DND-41 (cell line): ENCODE data around the gene ARHGAP20.

Experiments used
- ATAC-seq: fragments of 200-7000 bp; cut with Tn5 transposase; 3 replicates; pipeline ENCODE4 v1.9.1; 2021; ENCODE audit warnings: low read depth; ENCODE audit not compliant: insufficient read depth
- DNase-seq: peaks from one replicate; pipeline ENCODE4 v3.0.0-alpha.2; 2020
- H2AFZ ChIP-seq: 2 replicates; pipeline ENCODE4 v1.6.0; 2012; ENCODE audit warnings: low read depth, low read length
- H3K27ac ChIP-seq: 2 replicates; pipeline ENCODE4 v1.5.1; 2012; ENCODE audit warnings: low read length, inconsistent platforms
- H3K27me3 ChIP-seq: fragments of 200-600 bp; sonication (generic); 2 replicates; pipeline ENCODE4 v1.6.0; 2012; ENCODE audit warnings: low read length, mild to moderate bottlenecking, inconsistent platforms; ENCODE audit not compliant: insufficient read depth, poor library complexity
- H3K36me3 ChIP-seq: 2 replicates; pipeline ENCODE4 v1.5.1; 2012; ENCODE audit warnings: low read length, inconsistent platforms; ENCODE audit not compliant: insufficient read depth
- H3K4me1 ChIP-seq: 2 replicates; pipeline ENCODE4 v1.5.1; 2012; ENCODE audit warnings: mild to moderate bottlenecking, low read length; ENCODE audit not compliant: insufficient read depth
- H3K4me2 ChIP-seq: 2 replicates; pipeline ENCODE4 v1.6.0; 2012; ENCODE audit warnings: mild to moderate bottlenecking, moderate library complexity, low read length, inconsistent platforms; ENCODE audit not compliant: insufficient read depth
- H3K4me3 ChIP-seq, 2 experiments: fragments of 200-600 bp in 1 of 2; shearing (Covaris generic) in 1 of 2; 2 replicates each; pipeline ENCODE4 v1.5.1; 2012 to 2016; ENCODE audit warnings: inconsistent platforms in 2 of 2, low read length in 2 of 2, mild to moderate bottlenecking in 2 of 2, low read depth in 1 of 2, moderate library complexity in 1 of 2
- H3K79me2 ChIP-seq: 2 replicates; pipeline ENCODE4 v1.6.0; 2012; ENCODE audit warnings: low read length, inconsistent platforms; ENCODE audit not compliant: insufficient read depth
- H3K9ac ChIP-seq: 2 replicates; pipeline ENCODE4 v1.6.0; 2012; ENCODE audit warnings: low read depth, mild to moderate bottlenecking, inconsistent platforms, low read length, moderate library complexity
- H3K9me3 ChIP-seq: 2 replicates; pipeline ENCODE4 v1.5.1; 2012; ENCODE audit warnings: low read length, moderate library complexity, mild to moderate bottlenecking, inconsistent platforms; ENCODE audit not compliant: insufficient read depth, severe bottlenecking
- H4K20me1 ChIP-seq: 2 replicates; pipeline ENCODE4 v1.6.0; 2012; ENCODE audit warnings: low read length; ENCODE audit not compliant: insufficient read depth
- CTCF ChIP-seq: IDR thresholded peaks from 2 replicates; pipeline ENCODE4 v1.5.1; 2012; ENCODE audit warnings: borderline replicate concordance, low read length, moderate library complexity, mild to moderate bottlenecking; ENCODE audit not compliant: poor library complexity, severe bottlenecking; ENCODE audit errors: extremely low read depth
- EZH2 ChIP-seq: IDR thresholded peaks from 3 replicates; pipeline ENCODE4 v1.6.1; 2012; ENCODE audit warnings: borderline replicate concordance, low read depth, mild to moderate bottlenecking, moderate library complexity, low read length, inconsistent platforms; ENCODE audit not compliant: severe bottlenecking

ARHGAP20 gene

GRCh38 chr11:110755941-110756340 is 43.7 kb upstream of the ARHGAP20 start:
- Histone ChIP-seq H2AFZ (no peak overlapping the region), H3K4me3 (no peak overlapping the region), H3K4me2 (no peak overlapping the region), H3K27me3 (no peaks in the 10 kb centered on the region), H3K9me3 (peaks cover 2% of the 10 kb centered on the region), H4K20me1 (no peaks in the 10 kb centered on the region), H3K36me3 (no peaks in the 10 kb centered on the region), H3K27ac (no peak overlapping the region), H3K79me2 (no peaks in the 10 kb centered on the region), H3K4me1 (no peaks in the 10 kb centered on the region), H3K9ac (no peak overlapping the region)
- ATAC-seq (no peak), DNase-seq (no peak)
- TF ChIP-seq CTCF (no peak), EZH2 (no peak)

- Histone ChIP-seq H3K9me3 (peaks cover 2% of the 10 kb centered on the region), H3K4me3 (no peak overlapping the region), H3K9ac (no peak overlapping the region), H2AFZ (no peak overlapping the region), H3K27me3 (no peaks in the 10 kb centered on the region), H3K4me1 (no peaks in the 10 kb centered on the region), H3K36me3 (no peaks in the 10 kb centered on the region), H3K27ac (no peak overlapping the region), H4K20me1 (no peaks in the 10 kb centered on the region), H3K4me2 (no peak overlapping the region), H3K79me2 (no peaks in the 10 kb centered on the region)
- DNase-seq (no peak), ATAC-seq (no peak)
- no peak for TF ChIP-seq EZH2
- no peak for TF ChIP-seq CTCF
Measured at GRCh38 chr11:110752890-110753289, 40.7 kb upstream of the ARHGAP20 start.

GRCh38 chr11:110750100-110750499 is 37.9 kb upstream of the ARHGAP20 start:
- no peaks in the 10 kb centered on the region for H3K4me1 ChIP-seq
- H3K9ac ChIP-seq: no peak overlapping the region
- H3K4me3 ChIP-seq: no peak overlapping the region
- no peak overlapping the region for H3K27ac ChIP-seq
- no peaks in the 10 kb centered on the region for H3K79me2 ChIP-seq
- H4K20me1 ChIP-seq: no peaks in the 10 kb centered on the region
- DNase-seq (no peak), ATAC-seq (no peak)
- TF ChIP-seq EZH2: no peak
- no peak for TF ChIP-seq CTCF
- H3K36me3 ChIP-seq: no peaks in the 10 kb centered on the region
- peaks cover 2% of the 10 kb centered on the region for H3K9me3 ChIP-seq
- H2AFZ ChIP-seq: no peak overlapping the region
- no peaks in the 10 kb centered on the region for H3K27me3 ChIP-seq
- no peak overlapping the region for H3K4me2 ChIP-seq

DNA sequence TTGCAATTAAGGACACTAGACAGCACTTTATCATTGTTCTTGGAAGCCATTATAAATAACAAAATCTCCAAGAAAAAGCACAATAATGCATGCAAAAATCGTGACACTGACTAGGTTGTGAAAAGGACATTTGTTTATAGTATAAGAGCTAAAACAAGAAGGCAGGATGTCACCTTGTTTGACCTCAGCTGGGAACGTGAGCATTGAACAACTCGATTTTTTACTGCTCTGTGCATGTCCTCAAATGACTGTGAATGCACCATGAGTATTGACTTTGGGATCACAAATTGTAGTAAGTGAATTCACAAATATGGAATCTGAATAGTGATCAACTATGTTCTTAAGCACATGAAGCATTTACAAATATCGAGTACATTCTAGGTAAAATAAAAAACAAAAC is 35.3 kb upstream of the ARHGAP20 start:
- no peak overlapping the region for H3K27ac ChIP-seq
- no peaks in the 10 kb centered on the region for H3K79me2 ChIP-seq
- no peak for ATAC-seq
- H3K9me3 ChIP-seq: no peaks in the 10 kb centered on the region
- H3K27me3 ChIP-seq: no peaks in the 10 kb centered on the region
- no peak overlapping the region for H3K4me2 ChIP-seq
- no peak for DNase-seq
- no peak overlapping the region for H3K4me3 ChIP-seq
- no peak overlapping the region for H2AFZ ChIP-seq
- H3K9ac ChIP-seq: no peak overlapping the region
- no peaks in the 10 kb centered on the region for H4K20me1 ChIP-seq
- no peaks in the 10 kb centered on the region for H3K4me1 ChIP-seq
- no peaks in the 10 kb centered on the region for H3K36me3 ChIP-seq
- TF ChIP-seq EZH2 (no peak), CTCF (no peak)
